ENCODE data around the gene CCDC51. TPM values are rescaled to one million over a fixed set of nuclear protein-coding genes. Genes with fewer than 3 reads are reported as not detected.

The CCDC51 gene
- total and polyA plus RNA-seq, 2 donors (not counting 3 experiments of a cell fraction or from before 2014, with no cell fraction given), result 11.2 to 11.3 TPM

DNA sequence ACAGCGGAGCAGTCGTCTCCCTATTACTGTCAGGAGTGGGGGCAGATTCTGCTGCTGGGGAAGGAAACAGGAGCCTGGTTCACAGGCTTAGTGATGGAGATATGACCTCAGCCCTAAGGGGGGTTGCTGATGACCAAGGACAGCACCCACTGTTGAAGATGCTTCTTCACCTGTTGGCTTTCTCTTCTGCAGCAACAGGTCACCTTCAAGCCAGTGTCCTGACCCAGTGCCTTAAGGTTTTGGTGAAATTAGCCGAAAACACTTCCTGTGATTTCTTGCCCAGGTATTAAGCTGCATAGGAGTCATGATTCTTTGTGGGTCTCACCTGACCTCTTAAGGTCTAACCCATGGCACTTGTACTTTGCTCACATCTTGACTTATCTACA is 20.6 kb upstream of the CCDC51 start:
- CTCF ChIA-PET, result interaction anchor here (3.7 kb wide), 1 partner anchor 89 kb away, joined by 12 read pairs; no protein-coding TSS in a partner anchor

More for the DNA sequence above, 20.6 kb upstream of the CCDC51 start:
- H3K4me2 ChIP-seq (ENCODE audit: insufficient read depth, low read length), result no peak overlapping the region
- TF ChIP-seq, protein P1, sequence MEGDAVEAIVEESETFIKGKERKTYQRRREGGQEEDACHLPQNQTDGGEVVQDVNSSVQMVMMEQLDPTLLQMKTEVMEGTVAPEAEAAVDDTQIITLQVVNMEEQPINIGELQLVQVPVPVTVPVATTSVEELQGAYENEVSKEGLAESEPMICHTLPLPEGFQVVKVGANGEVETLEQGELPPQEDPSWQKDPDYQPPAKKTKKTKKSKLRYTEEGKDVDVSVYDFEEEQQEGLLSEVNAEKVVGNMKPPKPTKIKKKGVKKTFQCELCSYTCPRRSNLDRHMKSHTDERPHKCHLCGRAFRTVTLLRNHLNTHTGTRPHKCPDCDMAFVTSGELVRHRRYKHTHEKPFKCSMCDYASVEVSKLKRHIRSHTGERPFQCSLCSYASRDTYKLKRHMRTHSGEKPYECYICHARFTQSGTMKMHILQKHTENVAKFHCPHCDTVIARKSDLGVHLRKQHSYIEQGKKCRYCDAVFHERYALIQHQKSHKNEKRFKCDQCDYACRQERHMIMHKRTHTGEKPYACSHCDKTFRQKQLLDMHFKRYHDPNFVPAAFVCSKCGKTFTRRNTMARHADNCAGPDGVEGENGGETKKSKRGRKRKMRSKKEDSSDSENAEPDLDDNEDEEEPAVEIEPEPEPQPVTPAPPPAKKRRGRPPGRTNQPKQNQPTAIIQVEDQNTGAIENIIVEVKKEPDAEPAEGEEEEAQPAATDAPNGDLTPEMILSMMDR (IDR thresholded peaks at IDR 0.05; ENCODE audit: extremely low read depth in 1 of 2, insufficient read depth in 1 of 2, low read depth in 1 of 2, low read length in 2 of 2), result no peak
- no peak for TF ChIP-seq POLR2AphosphoS5 (IDR thresholded peaks at IDR 0.05; ENCODE audit: insufficient read depth, low read depth, low read length)
- no peak for TF ChIP-seq JUN (IDR thresholded peaks at IDR 0.05; ENCODE audit: borderline replicate concordance, insufficient read depth, insufficient read length, low read depth)
- TF ChIP-seq, protein P2, sequence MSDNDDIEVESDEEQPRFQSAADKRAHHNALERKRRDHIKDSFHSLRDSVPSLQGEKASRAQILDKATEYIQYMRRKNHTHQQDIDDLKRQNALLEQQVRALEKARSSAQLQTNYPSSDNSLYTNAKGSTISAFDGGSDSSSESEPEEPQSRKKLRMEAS (IDR thresholded peaks at IDR 0.05; ENCODE audit: insufficient read depth, insufficient read length), result no peak
- TF ChIP-seq POLR2A (IDR thresholded peaks at IDR 0.05; ENCODE audit: low read depth, low read length), result no peak
- TF ChIP-seq GATA2 (IDR thresholded peaks at IDR 0.05; ENCODE audit: insufficient read depth, insufficient read length, low read depth, low read length), result no peak
- no peak for TF ChIP-seq MYC (IDR thresholded peaks at IDR 0.05; ENCODE audit: low read depth, low read length)
- no peak for TF ChIP-seq EZH2 (IDR thresholded peaks at IDR 0.05; ENCODE audit: borderline replicate concordance, low read depth, low read length, severe bottlenecking)
- TF ChIP-seq FOS (IDR thresholded peaks at IDR 0.05; ENCODE audit: borderline replicate concordance, insufficient read depth, low read length), result no peak
- no peak overlapping the region for H3K27ac ChIP-seq (ENCODE audit: insufficient read depth, low read depth, low read length)
- dilution Hi-C loops (cut with MboI; ENCODE audit: extremely low pct_ligation_motif_present, low sequenced_read_pairs), result no loop called here
- no peak overlapping the region for H2AFZ ChIP-seq (ENCODE audit: low read depth, low read length)
- H3K36me3 ChIP-seq (ENCODE audit: control insufficient read depth in 2 of 2, extremely low read depth in 1 of 2, insufficient read depth in 2 of 2, low read length in 2 of 2), result peaks cover 14 to 27% of the 10 kb centered on the region in 2 experiments
- no peak for FAIRE-seq
- no peak overlapping the region for H3K9ac ChIP-seq (replicated peaks; ENCODE audit: extremely low read depth, insufficient read depth, low read length)
- no peak for DNase-seq (ENCODE audit: low read depth, low spot score)
- peaks cover 6% of the 10 kb centered on the region for H3K4me1 ChIP-seq (ENCODE audit: control insufficient read depth, extremely low read depth, insufficient read depth, low read length)
- intact Hi-C loops (cut with micrococcal nuclease), result no loop called here
- no TSS peak for BruUV-seq (replicated peaks)
- no peak overlapping the region for H3K4me3 ChIP-seq (replicated peaks in 1 of 3; ENCODE audit: insufficient read depth in 1 of 3, low read depth in 1 of 3, low read length in 3 of 3)
- POLR2A ChIA-PET, result no interaction called here
- H3K9me3 ChIP-seq (replicated peaks; ENCODE audit: control insufficient read depth, insufficient read depth, low read length), result no peaks in the 10 kb centered on the region
- no peaks in the 10 kb centered on the region for H4K20me1 ChIP-seq (replicated peaks; ENCODE audit: control insufficient read depth, extremely low read depth, insufficient read depth, low read length)
- no peaks in the 10 kb centered on the region for H3K9me1 ChIP-seq (replicated peaks; ENCODE audit: control insufficient read depth, extremely low read depth, insufficient read depth, low read length)
- no peaks in the 10 kb centered on the region for H3K79me2 ChIP-seq (ENCODE audit: control insufficient read depth, insufficient read depth, low read length)
- no peaks in the 10 kb centered on the region for H3K27me3 ChIP-seq (ENCODE audit: control insufficient read depth in 2 of 2, insufficient read depth in 2 of 2, low read length in 2 of 2)
